ENCODE results near the gene KPNA3. TPM values are rescaled to one million over a fixed set of nuclear protein-coding genes. Genes with fewer than 3 reads are reported as not detected.

The KPNA3 gene
- total and polyA plus RNA-seq, 2 donors (not counting 3 experiments of a cell fraction or from before 2014, with no cell fraction given) = 19.6 to 60.4 TPM

DNA sequence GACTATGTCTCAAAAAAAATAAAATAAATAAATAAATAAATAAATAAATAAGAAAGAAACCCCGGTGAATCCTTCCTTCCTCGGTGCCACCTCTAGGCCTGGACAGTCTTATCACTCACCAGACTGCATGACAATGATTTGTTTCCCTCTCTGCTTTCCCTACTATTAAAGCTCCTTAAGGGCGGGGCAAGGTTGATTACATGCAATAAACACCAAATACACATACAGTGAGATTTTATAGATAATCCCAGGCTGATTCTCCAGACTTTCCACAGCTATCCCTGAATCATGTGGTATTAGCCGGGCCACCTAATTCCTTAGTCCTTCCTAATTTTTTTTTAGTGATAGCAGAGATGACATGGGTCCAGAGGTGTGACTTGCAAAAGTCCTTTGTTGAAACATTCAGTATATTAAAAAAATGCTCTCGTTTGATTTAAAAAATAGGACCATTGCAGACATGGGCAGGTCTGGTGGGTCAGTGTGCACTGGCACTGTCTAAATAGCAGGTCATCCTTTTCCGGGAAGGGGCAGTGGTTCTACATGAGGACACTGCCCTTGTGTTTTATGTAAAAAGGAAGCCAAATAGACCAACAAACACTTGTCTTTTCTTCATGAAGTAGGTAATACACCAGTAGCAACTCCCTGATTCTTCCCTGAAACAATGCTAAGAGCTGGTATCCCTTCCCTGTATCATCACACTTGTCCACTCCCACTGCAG lies 115.7 kb downstream of the KPNA3 start:
- TF ChIP-seq MAX (IDR thresholded peaks at IDR 0.05; ENCODE audit: insufficient read depth, insufficient read length) (no peak), MYC (IDR thresholded peaks at IDR 0.05; ENCODE audit: low read depth, low read length) (no peak), FOS (IDR thresholded peaks at IDR 0.05; ENCODE audit: borderline replicate concordance, insufficient read depth, low read length) (no peak), EZH2 (IDR thresholded peaks at IDR 0.05; ENCODE audit: borderline replicate concordance, low read depth, low read length, severe bottlenecking) (no peak), POLR2A (IDR thresholded peaks at IDR 0.05; ENCODE audit: low read depth, low read length) (no peak), GATA2 (IDR thresholded peaks at IDR 0.05; ENCODE audit: insufficient read depth, insufficient read length, low read depth, low read length) (no peak), POLR2AphosphoS5 (IDR thresholded peaks at IDR 0.05; ENCODE audit: insufficient read depth, low read depth, low read length) (no peak), JUN (IDR thresholded peaks at IDR 0.05; ENCODE audit: borderline replicate concordance, insufficient read depth, insufficient read length, low read depth) (no peak)
- TF ChIP-seq, protein P1, sequence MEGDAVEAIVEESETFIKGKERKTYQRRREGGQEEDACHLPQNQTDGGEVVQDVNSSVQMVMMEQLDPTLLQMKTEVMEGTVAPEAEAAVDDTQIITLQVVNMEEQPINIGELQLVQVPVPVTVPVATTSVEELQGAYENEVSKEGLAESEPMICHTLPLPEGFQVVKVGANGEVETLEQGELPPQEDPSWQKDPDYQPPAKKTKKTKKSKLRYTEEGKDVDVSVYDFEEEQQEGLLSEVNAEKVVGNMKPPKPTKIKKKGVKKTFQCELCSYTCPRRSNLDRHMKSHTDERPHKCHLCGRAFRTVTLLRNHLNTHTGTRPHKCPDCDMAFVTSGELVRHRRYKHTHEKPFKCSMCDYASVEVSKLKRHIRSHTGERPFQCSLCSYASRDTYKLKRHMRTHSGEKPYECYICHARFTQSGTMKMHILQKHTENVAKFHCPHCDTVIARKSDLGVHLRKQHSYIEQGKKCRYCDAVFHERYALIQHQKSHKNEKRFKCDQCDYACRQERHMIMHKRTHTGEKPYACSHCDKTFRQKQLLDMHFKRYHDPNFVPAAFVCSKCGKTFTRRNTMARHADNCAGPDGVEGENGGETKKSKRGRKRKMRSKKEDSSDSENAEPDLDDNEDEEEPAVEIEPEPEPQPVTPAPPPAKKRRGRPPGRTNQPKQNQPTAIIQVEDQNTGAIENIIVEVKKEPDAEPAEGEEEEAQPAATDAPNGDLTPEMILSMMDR (IDR thresholded peaks at IDR 0.05; ENCODE audit: extremely low read depth in 1 of 2, insufficient read depth in 1 of 2, low read depth in 1 of 2, low read length in 2 of 2) = no peak
- no peak overlapping the region for H3K27ac ChIP-seq (ENCODE audit: insufficient read depth, low read depth, low read length)
- H3K4me1 ChIP-seq (ENCODE audit: control insufficient read depth, extremely low read depth, insufficient read depth, low read length) = no peaks in the 10 kb centered on the region
- no peak overlapping the region for H3K4me2 ChIP-seq (ENCODE audit: insufficient read depth, low read length)
- ChIA-PET POLR2A (no interaction called here), CTCF (no interaction called here)
- peaks cover 49% of the 10 kb centered on the region for H3K79me2 ChIP-seq (ENCODE audit: control insufficient read depth, insufficient read depth, low read length)
- no peaks in the 10 kb centered on the region for H4K20me1 ChIP-seq (replicated peaks; ENCODE audit: control insufficient read depth, extremely low read depth, insufficient read depth, low read length)
- no peak for DNase-seq (ENCODE audit: low read depth, low spot score)
- dilution Hi-C loops (cut with MboI; ENCODE audit: extremely low pct_ligation_motif_present, low sequenced_read_pairs) (no loop called here), intact Hi-C loops (cut with micrococcal nuclease) (no loop called here)
- no peaks in the 10 kb centered on the region for H3K27me3 ChIP-seq (ENCODE audit: control insufficient read depth in 2 of 2, insufficient read depth in 2 of 2, low read length in 2 of 2)
- no peak for FAIRE-seq
- no TSS peak for BruUV-seq (replicated peaks)
- H3K9me1 ChIP-seq (replicated peaks; ENCODE audit: control insufficient read depth, extremely low read depth, insufficient read depth, low read length) = no peaks in the 10 kb centered on the region
- no peaks in the 10 kb centered on the region for H3K36me3 ChIP-seq (ENCODE audit: control insufficient read depth in 2 of 2, extremely low read depth in 1 of 2, insufficient read depth in 2 of 2, low read length in 2 of 2)
- no peak overlapping the region for H2AFZ ChIP-seq (ENCODE audit: low read depth, low read length)
- H3K4me3 ChIP-seq (replicated peaks in 1 of 3; ENCODE audit: insufficient read depth in 1 of 3, low read depth in 1 of 3, low read length in 3 of 3) = no peak overlapping the region
- no peak overlapping the region for H3K9ac ChIP-seq (replicated peaks; ENCODE audit: extremely low read depth, insufficient read depth, low read length)
- H3K9me3 ChIP-seq (replicated peaks; ENCODE audit: control insufficient read depth, insufficient read depth, low read length) = no peaks in the 10 kb centered on the region
